ES-I3 (cell line): ENCODE measurements around the gene C1QTNF8.

Experiments used
- H3K36me3 ChIP-seq: 2 replicates; pipeline ENCODE4 v1.6.1; 2013; ENCODE audit warnings: mild to moderate bottlenecking, low read length, control low read depth, moderate library complexity; ENCODE audit not compliant: insufficient read depth
- H3K4me1 ChIP-seq: 2 replicates; pipeline ENCODE4 v1.6.1; 2013; ENCODE audit warnings: mild to moderate bottlenecking, control low read depth, low read length; ENCODE audit not compliant: insufficient read depth
- H3K9ac ChIP-seq: 2 replicates; pipeline ENCODE4 v1.6.1; 2013; ENCODE audit warnings: low read depth, mild to moderate bottlenecking, low read length, moderate library complexity
- H3K9me3 ChIP-seq: 2 replicates; pipeline ENCODE4 v1.6.1; 2013; ENCODE audit warnings: mild to moderate bottlenecking, low read length, moderate library complexity; ENCODE audit not compliant: control insufficient read depth, insufficient read depth

The C1QTNF8 gene

GRCh38 chr16:1121601-1122397, 25.8 kb upstream of the C1QTNF8 start:
- Histone ChIP-seq H3K4me1 (no peaks in the 10 kb centered on the region), H3K9me3 (no peaks in the 10 kb centered on the region), H3K9ac (no peak overlapping the region), H3K36me3 (no peaks in the 10 kb centered on the region)

GRCh38 chr16:1121009-1121408, 25.0 kb upstream of the C1QTNF8 start:
- Histone ChIP-seq H3K36me3 (no peaks in the 10 kb centered on the region), H3K9ac (no peak overlapping the region), H3K4me1 (no peaks in the 10 kb centered on the region)

GRCh38 chr16:1120577-1120941, 24.5 kb upstream of the C1QTNF8 start:
- no peaks in the 10 kb centered on the region for H3K9me3 ChIP-seq
- no peaks in the 10 kb centered on the region for H3K36me3 ChIP-seq
- no peak overlapping the region for H3K9ac ChIP-seq
- no peaks in the 10 kb centered on the region for H3K4me1 ChIP-seq

More at GRCh38 chr16:1121009-1121408, 25.0 kb upstream of the C1QTNF8 start:
- H3K9me3 ChIP-seq: no peaks in the 10 kb centered on the region

- Histone ChIP-seq H3K9ac (no peak overlapping the region), H3K36me3 (no peaks in the 10 kb centered on the region), H3K4me1 (no peaks in the 10 kb centered on the region), H3K9me3 (no peaks in the 10 kb centered on the region)
These were observed 23.9 kb upstream of the C1QTNF8 start for GRCh38 chr16:1119766-1120576.

GRCh38 chr16:1119129-1119528, 23.1 kb upstream of the C1QTNF8 start:
- Histone ChIP-seq H3K9me3 (no peaks in the 10 kb centered on the region), H3K9ac (no peak overlapping the region), H3K4me1 (no peaks in the 10 kb centered on the region), H3K36me3 (no peaks in the 10 kb centered on the region)

DNA sequence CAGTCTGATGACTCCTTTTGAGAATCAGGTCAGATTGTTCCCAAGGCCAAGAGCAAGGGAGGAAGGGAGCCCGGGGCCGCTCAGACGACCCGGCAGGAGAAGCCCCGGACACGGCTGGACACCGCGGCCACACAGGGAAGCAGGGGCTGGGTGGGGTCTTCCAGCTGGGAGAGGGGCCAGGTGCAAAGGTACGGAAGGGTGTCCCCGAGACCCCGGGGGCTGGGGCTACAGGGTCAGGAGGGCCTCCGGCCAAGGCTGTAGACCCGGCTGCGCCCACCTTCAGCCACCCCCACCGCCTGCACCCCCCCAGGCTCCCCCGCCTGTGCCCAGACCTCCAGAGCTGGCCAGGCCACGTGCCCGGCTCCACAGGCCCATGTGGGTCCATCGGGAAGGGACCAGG, 21.9 kb upstream of the C1QTNF8 start:
- Histone ChIP-seq H3K9ac (no peak overlapping the region), H3K9me3 (no peaks in the 10 kb centered on the region), H3K4me1 (no peaks in the 10 kb centered on the region), H3K36me3 (no peaks in the 10 kb centered on the region)

GRCh38 chr16:1117176-1117900, 21.3 kb upstream of the C1QTNF8 start:
- Histone ChIP-seq H3K4me1 (no peaks in the 10 kb centered on the region), H3K36me3 (no peaks in the 10 kb centered on the region), H3K9ac (no peak overlapping the region), H3K9me3 (no peaks in the 10 kb centered on the region)

- no peaks in the 10 kb centered on the region for H3K9me3 ChIP-seq
- no peaks in the 10 kb centered on the region for H3K4me1 ChIP-seq
- no peaks in the 10 kb centered on the region for H3K36me3 ChIP-seq
- no peak overlapping the region for H3K9ac ChIP-seq
These were observed 20.6 kb upstream of the C1QTNF8 start for GRCh38 chr16:1116693-1117077.

- Histone ChIP-seq H3K36me3 (no peaks in the 10 kb centered on the region), H3K9ac (no peak overlapping the region), H3K4me1 (no peaks in the 10 kb centered on the region), H3K9me3 (no peaks in the 10 kb centered on the region)
These were observed 18.0 kb upstream of the C1QTNF8 start for GRCh38 chr16:1113889-1114526.

DNA sequence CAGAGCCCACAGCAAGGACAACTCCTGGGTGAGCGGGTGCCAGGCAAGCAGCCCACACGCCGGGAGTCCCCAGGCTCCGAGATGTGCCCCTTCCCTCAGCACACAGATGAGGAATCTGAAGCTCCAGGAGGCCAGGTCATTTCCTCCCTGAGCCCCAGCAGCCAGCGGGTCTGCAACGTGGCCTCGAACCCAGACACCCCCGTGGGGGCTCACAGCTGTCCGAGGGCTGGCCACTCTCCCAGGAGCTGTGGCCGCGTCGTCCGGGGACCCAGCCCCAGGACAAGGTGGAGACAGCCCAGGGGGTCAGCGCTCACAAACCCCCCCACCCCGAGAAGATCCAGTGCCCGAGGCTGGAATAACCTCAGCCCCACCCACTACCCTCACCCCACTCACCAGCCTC, 17.4 kb upstream of the C1QTNF8 start:
- H3K9me3 ChIP-seq: no peaks in the 10 kb centered on the region
- no peak overlapping the region for H3K9ac ChIP-seq
- H3K36me3 ChIP-seq: no peaks in the 10 kb centered on the region
- no peaks in the 10 kb centered on the region for H3K4me1 ChIP-seq

- Histone ChIP-seq H3K9me3 (no peaks in the 10 kb centered on the region), H3K9ac (no peak overlapping the region), H3K4me1 (no peaks in the 10 kb centered on the region), H3K36me3 (no peaks in the 10 kb centered on the region)
These were observed 16.6 kb upstream of the C1QTNF8 start for GRCh38 chr16:1112506-1113184.

- no peaks in the 10 kb centered on the region for H3K9me3 ChIP-seq
- no peaks in the 10 kb centered on the region for H3K36me3 ChIP-seq
- H3K4me1 ChIP-seq: no peaks in the 10 kb centered on the region
- H3K9ac ChIP-seq: no peak overlapping the region
These were observed 13.6 kb upstream of the C1QTNF8 start for GRCh38 chr16:1109648-1110047.

DNA sequence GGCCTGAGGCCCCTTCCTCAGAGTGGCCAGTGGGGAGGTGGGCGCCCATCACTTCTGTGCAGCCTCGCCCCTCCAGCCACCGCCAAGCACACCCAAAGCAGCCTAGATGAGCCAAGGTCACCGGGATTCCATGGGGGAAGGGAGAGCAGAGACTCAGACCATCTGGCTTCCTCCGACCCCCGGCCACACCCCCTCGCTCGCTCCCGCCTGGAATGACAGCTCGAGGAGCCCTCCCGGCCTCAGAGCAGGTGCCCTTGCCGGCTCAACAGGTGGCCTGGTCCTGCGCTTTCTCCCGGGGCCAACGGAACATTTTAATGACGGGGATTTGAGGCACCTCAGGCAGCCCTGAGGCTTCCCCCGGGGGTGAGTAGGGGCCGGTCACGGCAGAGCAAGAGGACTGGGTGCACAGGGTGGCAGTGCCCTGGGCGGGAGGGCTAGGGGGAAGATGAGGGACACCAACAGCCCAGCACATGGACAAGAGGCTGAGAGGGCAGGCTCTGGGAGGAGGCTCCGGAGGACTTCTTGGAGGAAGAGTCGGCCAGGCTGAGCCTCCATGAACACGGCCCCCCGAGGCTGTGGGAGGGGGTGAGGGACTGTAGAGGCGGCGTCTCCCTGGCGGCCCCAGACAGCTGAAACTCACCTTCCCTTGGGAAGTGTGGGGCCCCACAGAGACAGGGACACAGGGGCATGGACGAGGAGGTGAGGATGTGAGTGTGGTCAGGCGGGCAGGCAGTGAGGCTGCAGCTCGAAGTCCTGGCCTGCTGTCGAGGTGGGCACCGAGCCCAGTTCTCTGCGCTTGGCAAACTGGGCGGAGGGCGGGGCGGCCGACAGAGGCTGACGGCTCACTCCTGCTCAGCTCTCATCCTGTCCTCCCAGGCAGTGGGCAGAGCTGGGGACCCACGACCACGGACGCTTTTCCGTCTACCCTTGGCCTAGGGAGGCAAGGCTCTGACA, 12.5 kb upstream of the C1QTNF8 start:
- Histone ChIP-seq H3K36me3 (no peaks in the 10 kb centered on the region), H3K9me3 (no peaks in the 10 kb centered on the region), H3K4me1 (no peaks in the 10 kb centered on the region; the same call in 1 of the 2 replicates), H3K9ac (no peak overlapping the region)
